Activated CD8-positive, alpha-beta T cell treated with anti-CD3 and anti-CD28 coated beads, Interleukin-2, amount 10 ng/mL, durations not matched to agents 7 days and 5 days (primary cell): ENCODE data around the gene WNT11. TPM values are rescaled to one million over a fixed set of nuclear protein-coding genes. Genes with fewer than 3 reads are reported as not detected.

Experiments
- ATAC-seq: fragments of 150-1000 bp; cut with Tn5 transposase; one replicate; pipeline ENCODE4 v1.10.0; 2021; ENCODE audit warnings: moderate library complexity
- CTCF ChIA-PET: fragments of 350-600 bp; sonication (Branson Sonifier 250); formaldehyde crosslinking; loops from one replicate; lab custom pipeline; 2021; ENCODE audit warnings: antibody characterized with exemption; lab: Charles Lee
- POLR2A ChIA-PET: fragments of 350-600 bp; sonication (Branson Sonifier 250); formaldehyde crosslinking; loops from one replicate; lab custom pipeline; 2021; ENCODE audit warnings: antibody characterized with exemption; lab: Charles Lee
- DNase-seq: peaks from one replicate; pipeline ENCODE4 v3.0.0-alpha.2; 2020
- H3K27ac Mint-ChIP-seq: one replicate; pipeline ENCODE4 v1.8.0; 2021; ENCODE audit warnings: mild to moderate bottlenecking, mixed read lengths
- H3K27me3 Mint-ChIP-seq: one replicate; pipeline ENCODE4 v1.8.0; 2021; ENCODE audit warnings: low read depth, mixed read lengths
- H3K36me3 Mint-ChIP-seq: one replicate; pipeline ENCODE4 v1.8.0; 2021; ENCODE audit warnings: low read depth, mixed read lengths
- H3K4me1 Mint-ChIP-seq: one replicate; pipeline ENCODE4 v1.8.0; 2021; ENCODE audit warnings: low read depth, mixed read lengths
- H3K4me3 Mint-ChIP-seq: one replicate; pipeline ENCODE4 v1.8.0; 2021; ENCODE audit warnings: mild to moderate bottlenecking, mixed read lengths
- H3K9me3 Mint-ChIP-seq: one replicate; pipeline ENCODE4 v1.8.0; 2022; ENCODE audit warnings: mixed read lengths; ENCODE audit not compliant: insufficient read depth
- total RNA-seq, 2 experiments: library from RNA; stranded (reverse); gene quantifications; one replicate each; pipeline ENCODE4 v1.2.3, GENCODE V29; 2021

The WNT11 gene
- total RNA-seq, 2 experiments from 2014 or later: 0.26 to 0.83 TPM

GRCh38 chr11:76237000-76237649, 30.8 kb upstream of the WNT11 start:
- Mint-ChIP-seq H3K4me3 (peak overlapping the region; percentile 78), H3K36me3 (peaks cover 5% of the 10 kb centered on the region), H3K27me3 (peaks cover 6% of the 10 kb centered on the region), H3K4me1 (peaks cover 48% of the 10 kb centered on the region), H3K27ac (no peak overlapping the region), H3K9me3 (no peaks in the 10 kb centered on the region)
- CTCF ChIA-PET: interaction anchor here (6.0 kb wide), 1 partner anchor 28 kb away, joined by 72 read pairs; the partner anchor contains the start of gene WNT11
- POLR2A ChIA-PET: interaction anchor here (1.2 kb wide), 1 partner anchor 51 kb away, joined by 6 read pairs; no protein-coding TSS in a partner anchor
- ATAC-seq (no peak), DNase-seq (no peak)

DNA sequence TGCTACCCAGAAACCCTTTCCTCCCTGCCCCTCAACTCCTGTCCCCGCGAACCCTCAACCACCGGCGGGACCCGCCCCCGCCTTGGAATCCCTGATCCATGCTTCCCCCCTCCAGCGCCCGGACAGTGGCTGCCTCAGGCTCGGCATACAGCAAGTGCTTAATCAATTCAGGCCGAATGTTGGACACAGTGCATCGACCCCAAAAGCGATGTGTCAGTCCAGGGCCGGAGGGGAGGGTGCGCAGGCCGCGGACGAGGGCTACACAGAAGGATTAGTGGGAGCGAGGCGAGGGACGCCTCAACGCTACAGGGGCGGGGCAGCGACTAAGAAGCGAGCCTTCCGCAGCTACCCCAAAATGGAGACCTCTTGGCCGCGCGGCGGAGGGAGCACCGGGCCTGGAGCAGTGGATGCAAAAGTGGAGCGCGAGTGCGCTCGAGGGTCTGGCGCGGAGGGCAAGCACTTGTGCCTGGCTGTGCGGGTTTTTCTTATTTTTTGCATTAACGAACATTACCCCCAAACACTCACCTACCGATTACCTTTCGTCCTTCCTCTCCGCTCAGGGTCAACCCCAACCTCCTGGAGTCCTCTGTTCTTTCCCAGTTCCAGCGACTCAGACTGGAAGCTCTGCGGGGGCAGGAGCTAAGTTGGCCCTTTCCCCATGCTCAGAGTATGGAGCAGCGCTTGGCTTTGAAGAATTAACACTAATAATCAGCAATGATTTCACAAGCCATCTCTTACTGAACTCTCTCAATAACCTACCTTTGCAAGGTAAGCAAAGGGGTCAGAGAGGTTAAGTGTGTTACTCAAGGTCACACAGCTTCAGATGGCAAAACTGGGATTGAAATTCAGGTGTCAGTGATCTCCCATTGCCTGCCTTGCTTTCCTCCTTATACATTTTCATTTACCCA, 30.0 kb upstream of the WNT11 start:
- Mint-ChIP-seq H3K4me1 (peaks cover 55% of the 10 kb centered on the region), H3K4me3 (peak overlapping the region; percentile 78), H3K9me3 (no peaks in the 10 kb centered on the region), H3K36me3 (peaks cover 5% of the 10 kb centered on the region), H3K27ac (peak overlapping the region; percentile 90), H3K27me3 (peaks cover 6% of the 10 kb centered on the region)
- ATAC-seq (peak; percentile 7), DNase-seq (peak; percentile 55)
- ChIA-PET POLR2A (interaction anchor here (1.2 to 2.3 kb wide), 2 partner anchors 28 to 52 kb away, joined by 6 to 10 read pairs; no protein-coding TSS in a partner anchor), CTCF (interaction anchor here (6.0 kb wide), 1 partner anchor 27 kb away, joined by 72 read pairs; the partner anchor contains the start of gene WNT11)

DNA sequence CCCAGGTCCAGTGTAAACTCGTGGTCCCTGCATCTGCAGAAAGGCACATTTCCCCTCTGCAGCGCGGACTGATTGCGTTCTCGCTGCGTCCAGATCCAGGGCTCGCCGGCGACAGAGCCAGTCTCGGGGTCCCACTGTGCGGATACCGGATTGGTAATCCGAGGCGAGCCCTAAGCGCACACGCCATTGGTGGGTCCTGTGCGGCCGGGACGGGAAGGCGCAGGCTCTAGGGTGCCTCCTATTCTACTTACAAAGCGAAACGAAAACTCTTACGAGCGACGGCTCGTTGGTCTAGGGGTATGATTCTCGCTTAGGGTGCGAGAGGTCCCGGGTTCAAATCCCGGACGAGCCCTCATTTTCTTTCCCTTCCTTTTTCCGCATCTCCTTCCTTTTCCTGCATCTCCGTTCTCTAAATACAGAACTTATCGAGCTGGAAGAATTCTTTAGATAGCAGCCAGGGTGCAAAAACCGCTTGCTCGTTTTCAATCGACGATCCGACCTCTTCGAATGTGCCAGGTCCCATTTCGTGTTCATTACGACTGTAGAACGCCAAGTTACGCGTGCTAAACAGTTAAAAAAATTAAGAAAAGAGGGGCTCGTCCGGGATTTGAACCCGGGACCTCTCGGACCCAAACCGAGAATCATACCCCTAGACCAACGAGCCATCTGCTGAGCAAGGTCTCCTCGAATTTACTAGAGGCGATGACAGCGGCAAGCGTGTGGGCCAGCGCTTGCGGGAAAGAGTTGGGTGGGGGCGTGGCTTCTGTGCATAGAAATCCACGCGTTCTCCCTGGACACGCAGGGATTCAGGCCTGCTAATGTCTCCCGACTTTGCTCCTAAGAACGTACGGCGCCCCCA, 29.2 kb upstream of the WNT11 start:
- Mint-ChIP-seq H3K36me3 (peaks cover 5% of the 10 kb centered on the region), H3K27me3 (peaks cover 6% of the 10 kb centered on the region), H3K9me3 (no peaks in the 10 kb centered on the region), H3K4me1 (peaks cover 64% of the 10 kb centered on the region), H3K27ac (peak overlapping the region; percentile 90), H3K4me3 (peak overlapping the region; percentile 78)
- DNase-seq (peak; percentile 94), ATAC-seq (peak; percentile 89)
- CTCF ChIA-PET: interaction anchor here (1.0 to 6.0 kb wide), 4 partner anchors 27 to 82 kb away, joined by 3 to 72 read pairs (median 4); partner anchors contain the start of gene WNT11
- POLR2A ChIA-PET: interaction anchor here (0.8 to 2.3 kb wide), 4 partner anchors 9 to 210 kb away, joined by 3 to 10 read pairs (median 3); no protein-coding TSS in a partner anchor

DNA sequence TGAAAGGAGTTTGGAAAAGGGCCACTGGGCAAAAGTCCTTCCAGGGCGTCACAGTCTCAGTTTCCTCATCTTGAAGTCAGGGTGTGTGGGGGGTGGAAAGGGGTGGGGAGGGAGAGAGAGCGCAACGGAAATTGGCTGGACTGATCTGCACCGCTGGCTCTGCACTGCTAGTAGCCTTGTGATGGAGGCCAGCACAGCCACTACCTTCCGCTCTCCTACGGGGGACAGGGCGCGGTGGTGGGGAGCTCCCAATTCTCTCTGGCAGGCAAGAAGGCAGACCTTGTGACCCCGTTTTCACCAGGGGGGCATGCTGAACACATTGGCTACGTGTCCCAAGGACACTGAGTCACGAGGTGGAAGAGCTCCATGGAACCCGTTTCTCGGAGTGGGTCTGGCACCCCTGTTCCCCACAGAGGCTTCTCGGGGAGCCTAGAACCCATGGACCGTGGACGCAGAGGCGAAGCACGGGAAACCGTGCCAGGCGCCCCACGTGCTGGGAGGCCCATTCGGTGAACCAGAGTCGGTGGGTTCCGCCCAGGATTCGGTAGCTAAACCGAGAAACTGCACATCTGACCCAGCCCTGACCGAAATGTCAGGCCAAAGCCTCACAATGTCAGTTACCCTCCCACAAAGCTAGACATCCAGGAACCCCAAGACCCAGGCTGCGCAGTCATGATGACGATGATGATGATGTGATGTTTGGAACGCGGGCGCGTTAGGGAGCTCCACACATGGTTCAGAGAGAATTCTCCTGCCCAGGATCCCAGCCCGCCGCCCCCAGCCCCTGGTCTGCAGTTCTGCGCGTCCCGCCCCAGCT, 28.3 kb upstream of the WNT11 start:
- Mint-ChIP-seq H3K9me3 (no peaks in the 10 kb centered on the region), H3K4me3 (peak overlapping the region; percentile 78), H3K4me1 (peaks cover 73% of the 10 kb centered on the region), H3K27ac (peak overlapping the region; percentile 90), H3K36me3 (peaks cover 5% of the 10 kb centered on the region), H3K27me3 (peaks cover 6% of the 10 kb centered on the region)
- DNase-seq (peak; percentile 45), ATAC-seq (peak; percentile 12)
- POLR2A ChIA-PET: interaction anchor here (0.8 to 2.3 kb wide), 4 partner anchors 9 to 211 kb away, joined by 3 to 10 read pairs (median 3); no protein-coding TSS in a partner anchor
- CTCF ChIA-PET: interaction anchor here (1.0 to 6.0 kb wide), 4 partner anchors 26 to 83 kb away, joined by 3 to 72 read pairs (median 4); partner anchors contain the start of gene WNT11

DNA sequence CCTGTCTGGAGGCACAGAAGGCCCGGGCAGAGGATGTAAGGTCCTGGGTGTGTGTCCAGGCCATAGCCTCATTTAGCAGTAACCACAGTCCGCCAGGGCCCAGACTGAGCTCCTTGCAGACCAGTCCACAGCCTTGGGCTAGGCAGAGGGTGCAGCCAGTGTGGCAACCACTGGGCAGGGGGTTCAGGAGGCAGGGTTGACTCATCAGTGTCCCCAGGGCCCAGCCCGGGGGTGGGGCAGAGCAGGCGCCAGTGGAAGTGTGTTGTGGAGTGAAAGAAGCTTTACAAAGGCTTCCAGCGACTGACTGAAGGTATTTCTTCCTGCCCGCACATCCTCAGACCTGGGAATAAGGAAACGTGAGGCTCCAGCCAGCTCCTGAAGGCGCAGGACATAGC, 27.7 kb upstream of the WNT11 start:
- ChIA-PET CTCF (interaction anchor here (1.2 to 6.0 kb wide), 3 partner anchors 25 to 59 kb away, joined by 3 to 72 read pairs (median 4); partner anchors contain the start of gene WNT11), POLR2A (interaction anchor here (2.3 kb wide), 1 partner anchor 25 kb away, joined by 10 read pairs; no protein-coding TSS in a partner anchor)
- Mint-ChIP-seq H3K36me3 (peaks cover 5% of the 10 kb centered on the region), H3K4me1 (peaks cover 78% of the 10 kb centered on the region), H3K27ac (peak overlapping the region; percentile 90), H3K4me3 (no peak overlapping the region), H3K9me3 (no peaks in the 10 kb centered on the region), H3K27me3 (peaks cover 6% of the 10 kb centered on the region)
- DNase-seq (peak; percentile 31), ATAC-seq (no peak)

DNA sequence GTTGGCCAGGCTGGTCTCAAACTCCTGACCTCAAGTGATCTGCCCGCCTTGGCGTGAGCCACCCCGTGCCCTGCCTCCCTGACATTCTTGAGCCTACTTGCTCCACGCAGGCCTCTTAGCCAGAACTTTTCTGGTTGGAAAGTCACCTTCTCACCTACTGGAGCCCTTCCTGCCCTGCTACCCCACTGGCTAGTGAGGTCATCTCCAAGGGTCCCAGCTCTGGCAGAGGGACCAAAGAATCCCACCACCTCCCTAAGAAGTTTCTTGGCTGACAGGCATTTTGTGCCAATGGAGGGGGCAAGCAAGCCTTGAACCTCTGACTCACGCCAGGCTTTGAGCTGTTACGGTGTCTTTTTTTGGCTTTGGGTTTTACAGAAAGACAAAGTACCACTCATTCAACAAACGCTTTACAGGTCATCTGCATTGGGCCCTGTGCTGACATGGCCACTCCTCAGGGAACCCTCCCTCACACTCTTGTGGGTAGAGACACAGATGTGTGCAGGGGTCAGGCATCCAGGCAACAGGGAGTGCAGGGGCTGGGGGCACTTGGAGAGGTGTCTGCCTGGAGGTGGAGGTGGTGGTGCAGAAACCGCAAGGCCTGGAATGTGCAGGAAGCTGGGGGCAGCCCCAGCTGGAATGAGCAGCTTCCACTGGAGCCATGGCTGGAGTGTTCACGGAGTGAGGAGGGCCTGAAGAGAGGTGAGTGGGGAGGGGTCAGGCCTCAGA, 27.1 kb upstream of the WNT11 start:
- DNase-seq (no peak), ATAC-seq (no peak)
- H3K9me3 Mint-ChIP-seq: no peaks in the 10 kb centered on the region
- H3K27me3 Mint-ChIP-seq: peaks cover 6% of the 10 kb centered on the region
- peak overlapping the region; percentile 52 for H3K4me3 Mint-ChIP-seq
- peak overlapping the region; percentile 90 for H3K27ac Mint-ChIP-seq
- H3K4me1 Mint-ChIP-seq: peaks cover 80% of the 10 kb centered on the region
- POLR2A ChIA-PET: interaction anchor here (2.3 kb wide), 1 partner anchor 25 kb away, joined by 10 read pairs; no protein-coding TSS in a partner anchor
- H3K36me3 Mint-ChIP-seq: peaks cover 5% of the 10 kb centered on the region
- CTCF ChIA-PET: interaction anchor here (6.0 kb wide), 1 partner anchor 24 kb away, joined by 72 read pairs; the partner anchor contains the start of gene WNT11

- Mint-ChIP-seq H3K27ac (peak overlapping the region; percentile 90), H3K9me3 (no peaks in the 10 kb centered on the region), H3K27me3 (no peaks in the 10 kb centered on the region), H3K4me3 (peak overlapping the region; percentile 57), H3K4me1 (peaks cover 83% of the 10 kb centered on the region), H3K36me3 (peaks cover 5% of the 10 kb centered on the region)
- POLR2A ChIA-PET: interaction anchor here (1.7 kb wide), 1 partner anchor 23 kb away, joined by 10 read pairs; no protein-coding TSS in a partner anchor
- CTCF ChIA-PET: interaction anchor here (1.2 to 3.0 kb wide), 3 partner anchors 20 to 86 kb away, joined by 4 to 58 read pairs (median 4); no protein-coding TSS in a partner anchor
- peak; percentile 78 for DNase-seq
- ATAC-seq: peak; percentile 36
Observed at GRCh38 chr11:76232026-76232665, 25.8 kb upstream of the WNT11 start.

- Mint-ChIP-seq H3K4me3 (no peak overlapping the region), H3K4me1 (peaks cover 76% of the 10 kb centered on the region), H3K9me3 (no peaks in the 10 kb centered on the region), H3K36me3 (peaks cover 5% of the 10 kb centered on the region), H3K27ac (peak overlapping the region; percentile 90), H3K27me3 (no peaks in the 10 kb centered on the region)
- ChIA-PET CTCF (interaction anchor here (1.2 to 3.0 kb wide), 5 partner anchors 14 to 87 kb away, joined by 3 to 58 read pairs (median 4); no protein-coding TSS in a partner anchor), POLR2A (interaction anchor here (1.7 kb wide), 1 partner anchor 22 kb away, joined by 10 read pairs; no protein-coding TSS in a partner anchor)
- DNase-seq: no peak
- ATAC-seq: no peak
Observed at GRCh38 chr11:76231121-76231738, 24.9 kb upstream of the WNT11 start.

DNA sequence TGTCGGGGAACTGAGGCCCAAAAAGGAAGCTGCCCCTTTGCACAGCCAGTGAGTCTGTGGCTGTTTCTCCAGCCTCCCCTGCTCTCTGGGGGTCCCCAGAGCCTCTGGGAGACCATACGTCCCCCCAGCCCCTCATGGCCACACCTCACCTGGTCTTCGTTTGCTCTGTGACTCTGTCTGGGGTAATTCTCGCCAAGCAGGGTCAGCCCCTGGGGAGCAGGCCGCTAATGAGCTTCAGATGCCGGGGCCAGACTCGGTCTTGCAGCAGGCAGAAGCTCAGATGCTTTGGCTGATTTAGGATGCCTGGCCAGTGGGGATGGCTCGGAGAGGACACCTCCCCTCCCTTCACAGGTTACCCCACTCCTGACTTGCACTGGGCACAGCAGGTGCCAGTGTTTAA, 24.1 kb upstream of the WNT11 start:
- H3K4me1 Mint-ChIP-seq: peaks cover 72% of the 10 kb centered on the region
- H3K27me3 Mint-ChIP-seq: no peaks in the 10 kb centered on the region
- ChIA-PET POLR2A (interaction anchor here (1.7 kb wide), 1 partner anchor 21 kb away, joined by 10 read pairs; no protein-coding TSS in a partner anchor), CTCF (interaction anchor here (1.2 to 3.0 kb wide), 3 partner anchors 14 to 73 kb away, joined by 3 to 58 read pairs (median 4); no protein-coding TSS in a partner anchor)
- H3K36me3 Mint-ChIP-seq: peaks cover 2% of the 10 kb centered on the region
- H3K9me3 Mint-ChIP-seq: no peaks in the 10 kb centered on the region
- DNase-seq: no peak
- no peak overlapping the region for H3K27ac Mint-ChIP-seq
- ATAC-seq: no peak
- no peak overlapping the region for H3K4me3 Mint-ChIP-seq
